Mesenchymal stem cell (in vitro differentiated cells and primary cell): ENCODE results near the gene EIF4H. TPM values are rescaled to one million over a fixed set of nuclear protein-coding genes. Genes with fewer than 3 reads are reported as not detected.

Source experiments
- DNase-seq: peaks from one replicate; pipeline ENCODE4 v3.0.0-alpha.2; 2013
- H2AFZ ChIP-seq: one replicate; pipeline ENCODE4 v1.6.1; 2013; ENCODE audit warnings: low read depth, mild to moderate bottlenecking, control low read depth, inconsistent platforms, low read length, moderate library complexity
- H2AK5ac ChIP-seq: 2 replicates; pipeline ENCODE4 v1.6.1; 2013; ENCODE audit warnings: low read length, moderate library complexity, mild to moderate bottlenecking, inconsistent platforms; ENCODE audit not compliant: severe bottlenecking
- H2BK120ac ChIP-seq: one replicate; pipeline ENCODE4 v1.6.1; 2013; ENCODE audit warnings: low read depth, mild to moderate bottlenecking, inconsistent platforms, low read length, moderate library complexity
- H2BK12ac ChIP-seq, 2 experiments: one replicate each; pipeline ENCODE4 v1.6.1; 2013; ENCODE audit warnings: inconsistent platforms in 2 of 2, low read length in 2 of 2, mild to moderate bottlenecking in 2 of 2, moderate library complexity in 2 of 2, control low read depth in 1 of 2
- H2BK15ac ChIP-seq: one replicate; pipeline ENCODE4 v1.6.1; 2013; ENCODE audit warnings: mild to moderate bottlenecking, low read depth, inconsistent platforms; ENCODE audit not compliant: poor library complexity, severe bottlenecking
- H2BK5ac ChIP-seq: 2 replicates; pipeline ENCODE4 v1.6.1; 2013; ENCODE audit warnings: low read depth, mild to moderate bottlenecking, low read length, control low read depth, inconsistent platforms; ENCODE audit not compliant: poor library complexity, severe bottlenecking
- H3K14ac ChIP-seq, 2 experiments: one replicate each; pipeline ENCODE4 v1.6.1; 2013; ENCODE audit warnings: inconsistent platforms in 2 of 2, low read length in 2 of 2, control low read depth in 1 of 2, mild to moderate bottlenecking in 1 of 2, moderate library complexity in 1 of 2
- H3K18ac ChIP-seq, 2 experiments: one replicate each; pipeline ENCODE4 v1.6.1; 2013; ENCODE audit warnings: inconsistent platforms in 2 of 2, low read length in 2 of 2, control low read depth in 1 of 2, low read depth in 1 of 2, mild to moderate bottlenecking in 1 of 2
- H3K23ac ChIP-seq, 2 experiments: one replicate each; pipeline ENCODE4 v1.6.1; 2013; ENCODE audit warnings: inconsistent platforms in 2 of 2, low read length in 2 of 2, mild to moderate bottlenecking in 2 of 2, moderate library complexity in 2 of 2, control low read depth in 1 of 2
- H3K27ac ChIP-seq: 2 replicates; pipeline ENCODE4 v1.5.1; 2013; ENCODE audit warnings: mild to moderate bottlenecking, moderate library complexity, low read length, control low read depth, inconsistent platforms; ENCODE audit not compliant: poor library complexity, severe bottlenecking
- H3K27me3 ChIP-seq, 2 experiments: 2 replicates each; pipeline versions ENCODE4 v1.6.1 to v1.7.0; 2013; ENCODE audit warnings: low read length in 2 of 2, mild to moderate bottlenecking in 2 of 2, moderate library complexity in 2 of 2, control low read depth in 1 of 2, inconsistent platforms in 1 of 2; ENCODE audit not compliant: control insufficient read depth in 1 of 2, insufficient read depth in 1 of 2
- H3K36me3 ChIP-seq, 2 experiments: 2 replicates each; pipeline versions ENCODE4 v1.6.1 to v1.7.0; 2013; ENCODE audit warnings: low read length in 2 of 2, control low read depth in 1 of 2, inconsistent platforms in 1 of 2, low read depth in 1 of 2, mild to moderate bottlenecking in 1 of 2; ENCODE audit not compliant: insufficient read depth in 2 of 2, control insufficient read depth in 1 of 2
- H3K4ac ChIP-seq, 2 experiments: one replicate each; pipeline ENCODE4 v1.6.1; 2013; ENCODE audit warnings: inconsistent platforms in 2 of 2, low read length in 2 of 2, mild to moderate bottlenecking in 2 of 2, moderate library complexity in 2 of 2, control low read depth in 1 of 2, low read depth in 1 of 2
- H3K4me1 ChIP-seq: 2 replicates; pipeline ENCODE4 v1.6.1; 2013; ENCODE audit warnings: low read depth, low read length, control low read depth; ENCODE audit not compliant: control insufficient read depth, insufficient read depth
- H3K4me2 ChIP-seq: 2 replicates; pipeline ENCODE4 v1.6.1; 2013; ENCODE audit warnings: low read length, mild to moderate bottlenecking, inconsistent platforms; ENCODE audit not compliant: poor library complexity, severe bottlenecking
- H3K4me3 ChIP-seq, 2 experiments: 2 replicates each; pipeline versions ENCODE4 v1.5.1 to v1.7.0; 2013; ENCODE audit warnings: low read length in 2 of 2, mild to moderate bottlenecking in 2 of 2, control low read depth in 1 of 2, low read depth in 1 of 2; ENCODE audit not compliant: insufficient read depth in 1 of 2
- H3K79me1 ChIP-seq: replicated peaks from 2 replicates; pipeline ENCODE4 v1.6.1; 2013; ENCODE audit warnings: mild to moderate bottlenecking, control low read depth, low read length, inconsistent platforms; ENCODE audit not compliant: poor library complexity, severe bottlenecking
- H3K9ac ChIP-seq: 2 replicates; pipeline ENCODE4 v1.7.0; 2013; ENCODE audit warnings: mild to moderate bottlenecking, low read length, moderate library complexity
- H3K9me3 ChIP-seq: 2 replicates; pipeline ENCODE4 v1.7.0; 2013; ENCODE audit warnings: mild to moderate bottlenecking, low read length; ENCODE audit not compliant: control insufficient read depth
- H4K8ac ChIP-seq: one replicate; pipeline ENCODE4 v1.6.1; 2013; ENCODE audit warnings: inconsistent platforms, mild to moderate bottlenecking, low read length, moderate library complexity
- H4K91ac ChIP-seq: one replicate; pipeline ENCODE4 v1.6.1; 2013; ENCODE audit warnings: mild to moderate bottlenecking, low read length, inconsistent platforms
- WGBS: methylation state at CpG from one replicate; pipeline ENCODE4 v1.1.7; 2013; ENCODE audit warnings: mixed read lengths; 5-methylcytosine and 5-hydroxymethylcytosine counted together
- polyA plus RNA-seq, 2 experiments: library from polyadenylated mRNA; stranded (reverse); fragments of 200-250 nt; gene quantifications; one replicate each; pipeline ENCODE4 v1.2.3, GENCODE V29; 2013

EIF4H gene
- polyA plus RNA-seq (2013, experiment 1 of 2), result 203 TPM
- 198 TPM for polyA plus RNA-seq (2013, experiment 2 of 2)

GRCh38 chr7:74173866-74174605 is at the start of gene EIF4H:
Gene EIF4H, plus strand, starts transcription at chr7:74174356. Its CDS starts 28 bp downstream, at chr7:74174384.
- Histone ChIP-seq H2BK15ac (peak within 1 kb of the TSS; percentile 64), H3K23ac (peak within 1 kb of the TSS in 1 of 2 experiments; percentile 83), H2AFZ (peak within 1 kb of the TSS; percentile 91), H3K4ac (peak within 1 kb of the TSS; percentile 99 to 100), H2BK5ac (peak within 1 kb of the TSS; percentile 90), H3K27ac (peak within 1 kb of the TSS; percentile 39), H3K27me3 (no peaks in the 10 kb centered on the region), H3K4me2 (peak within 1 kb of the TSS; percentile 79), H4K91ac (peak within 1 kb of the TSS; percentile 98), H3K18ac (peak within 1 kb of the TSS; percentile 98 to 99), H3K4me3 (peak within 1 kb of the TSS; percentile 89 to 93), H2BK12ac (peak within 1 kb of the TSS; percentile 11 to 88), H3K36me3 (peaks cover 4 to 23% of the 10 kb centered on the region in 2 experiments), H3K4me1 (peaks cover 5% of the 10 kb centered on the region), H2AK5ac (peak within 1 kb of the TSS; percentile 57), H3K79me1 (peaks cover 4% of the 10 kb centered on the region), H3K9ac (peak within 1 kb of the TSS; percentile 94), H2BK120ac (peak within 1 kb of the TSS; percentile 74), H3K9me3 (no peaks in the 10 kb centered on the region), H3K14ac (peak within 1 kb of the TSS in 1 of 2 experiments; percentile 98), H4K8ac (peak within 1 kb of the TSS; percentile 98)
- DNase-seq, result peak; percentile 91
- under 1% methylated on average over 65 of the region's 95 CpGs for WGBS

GRCh38 chr7:74126220-74126880 is 47.8 kb upstream of the EIF4H start:
- no peak overlapping the region for H4K91ac ChIP-seq
- H3K4ac ChIP-seq, result no peak overlapping the region
- H3K4me1 ChIP-seq, result no peaks in the 10 kb centered on the region
- no peaks in the 10 kb centered on the region for H3K9me3 ChIP-seq
- H2BK15ac ChIP-seq, result no peak overlapping the region
- no peak overlapping the region for H2BK12ac ChIP-seq
- H3K4me3 ChIP-seq, result no peak overlapping the region
- DNase-seq, result no peak
- no peak overlapping the region for H3K18ac ChIP-seq
- no peak overlapping the region for H3K9ac ChIP-seq
- H2AK5ac ChIP-seq, result no peak overlapping the region
- H4K8ac ChIP-seq, result no peak overlapping the region
- H3K4me2 ChIP-seq, result no peak overlapping the region
- H3K14ac ChIP-seq, result no peak overlapping the region
- H3K27me3 ChIP-seq, result no peaks in the 10 kb centered on the region
- no peaks in the 10 kb centered on the region for H3K79me1 ChIP-seq
- H3K36me3 ChIP-seq, result peaks cover 10 to 13% of the 10 kb centered on the region in 2 experiments
- H2BK120ac ChIP-seq, result no peak overlapping the region
- no peak overlapping the region for H2AFZ ChIP-seq
- H3K27ac ChIP-seq, result no peak overlapping the region
- H3K23ac ChIP-seq, result no peak overlapping the region
- WGBS, result 86% methylated on average over 12 of the region's 12 CpGs
- H2BK5ac ChIP-seq, result no peak overlapping the region

- H2BK15ac ChIP-seq, result no peak overlapping the region
Measured at GRCh38 chr7:74129887-74130286, 44.3 kb upstream of the EIF4H start.

GRCh38 chr7:74130518-74130917 is 43.6 kb upstream of the EIF4H start:
- H4K8ac ChIP-seq, result no peak overlapping the region
- no peak overlapping the region for H2BK12ac ChIP-seq
- H2AK5ac ChIP-seq, result no peak overlapping the region
- H3K18ac ChIP-seq, result no peak overlapping the region
- H2BK15ac ChIP-seq, result no peak overlapping the region
- no peak overlapping the region for H2BK120ac ChIP-seq
- H3K9me3 ChIP-seq, result no peaks in the 10 kb centered on the region
- no peaks in the 10 kb centered on the region for H3K79me1 ChIP-seq
- no peak overlapping the region for H4K91ac ChIP-seq
- no peaks in the 10 kb centered on the region for H3K36me3 ChIP-seq
- no peak overlapping the region for H3K4me3 ChIP-seq
- no peaks in the 10 kb centered on the region for H3K27me3 ChIP-seq
- H3K23ac ChIP-seq, result no peak overlapping the region
- H3K14ac ChIP-seq, result no peak overlapping the region
- no peak overlapping the region for H2BK5ac ChIP-seq
- H3K27ac ChIP-seq, result no peak overlapping the region
- H3K4me2 ChIP-seq, result no peak overlapping the region
- DNase-seq, result no peak
- no peak overlapping the region for H3K9ac ChIP-seq
- H2AFZ ChIP-seq, result no peak overlapping the region
- no peak overlapping the region for H3K4ac ChIP-seq
- H3K4me1 ChIP-seq, result no peaks in the 10 kb centered on the region
- WGBS, result 91% methylated on average over 4 of the region's 4 CpGs

More at GRCh38 chr7:74129887-74130286, 44.3 kb upstream of the EIF4H start:
- no peak overlapping the region for H2BK12ac ChIP-seq
- H4K8ac ChIP-seq, result no peak overlapping the region
- no peaks in the 10 kb centered on the region for H3K27me3 ChIP-seq
- H3K79me1 ChIP-seq, result no peaks in the 10 kb centered on the region
- no peak overlapping the region for H2AK5ac ChIP-seq
- no peak overlapping the region for H4K91ac ChIP-seq
- H3K4me2 ChIP-seq, result no peak overlapping the region
- no peaks in the 10 kb centered on the region for H3K4me1 ChIP-seq
- H3K4me3 ChIP-seq, result no peak overlapping the region
- no peak overlapping the region for H3K9ac ChIP-seq
- H2BK5ac ChIP-seq, result no peak overlapping the region
- no peak for DNase-seq
- no CpG with 5 or more reads among the region's 2 CpGs for WGBS
- H3K27ac ChIP-seq, result no peak overlapping the region
- H3K36me3 ChIP-seq, result no peaks in the 10 kb centered on the region
- H3K9me3 ChIP-seq, result no peaks in the 10 kb centered on the region
- H2AFZ ChIP-seq, result no peak overlapping the region
- H3K4ac ChIP-seq, result no peak overlapping the region
- H3K23ac ChIP-seq, result no peak overlapping the region
- no peak overlapping the region for H2BK120ac ChIP-seq
- no peak overlapping the region for H3K14ac ChIP-seq
- H3K18ac ChIP-seq, result no peak overlapping the region
